ENCODE results near the gene LAMTOR2.

LAMTOR2 gene

GRCh38 chr1:156099282-156099681 lies 44.7 kb downstream of the LAMTOR2 start:
- no peak for DNase-seq (ENCODE audit: low spot score)

GRCh38 chr1:156100205-156100995 lies 45.8 kb downstream of the LAMTOR2 start:
- DNase-seq (ENCODE audit: low spot score): no peak

- no peak for DNase-seq (ENCODE audit: low spot score)
These were observed 47.3 kb downstream of the LAMTOR2 start for GRCh38 chr1:156101880-156102279.

GRCh38 chr1:156102633-156103511 lies 48.3 kb downstream of the LAMTOR2 start:
- DNase-seq (ENCODE audit: low spot score): no peak

GRCh38 chr1:156103521-156103947 lies 49.0 kb downstream of the LAMTOR2 start:
- DNase-seq (ENCODE audit: low spot score): peak; percentile 81

- DNase-seq (ENCODE audit: low spot score): peak; percentile 87
These were observed 49.7 kb downstream of the LAMTOR2 start for GRCh38 chr1:156104065-156104810.

GRCh38 chr1:156104861-156105832 lies 50.6 kb downstream of the LAMTOR2 start:
- DNase-seq (ENCODE audit: low spot score): peak; percentile 74

- DNase-seq (ENCODE audit: low spot score): no peak
These were observed 52.3 kb downstream of the LAMTOR2 start for GRCh38 chr1:156106624-156107488.

- no peak for DNase-seq (ENCODE audit: low spot score)
These were observed 53.5 kb downstream of the LAMTOR2 start for GRCh38 chr1:156108057-156108456.
